Upper lobe of right lung (tissue), 1 donor: Measurements from ENCODE around the gene RAD17. TPM values are rescaled to one million over a fixed set of nuclear protein-coding genes. Genes with fewer than 3 reads are reported as not detected.
A peak's percentile ranks its signal among the peaks of the same experiment; 100 is the strongest.

ENCODE experiments used
- ATAC-seq: fragments of 200-7000 bp; cut with Tn5 transposase; one replicate; pipeline ENCODE4 v1.9.1; 2020; ENCODE audit warnings: mild to moderate bottlenecking, moderate library complexity
- DNase-seq: peaks from one replicate; pipeline ENCODE4 v3.0.0-alpha.2; 2020
- H3K27ac ChIP-seq: fragments of 200-600 bp; one replicate; pipeline ENCODE4 v1.8.0; 2022
- H3K27me3 ChIP-seq: fragments of 200-600 bp; one replicate; pipeline ENCODE4 v1.8.0; 2022; ENCODE audit warnings: mild to moderate bottlenecking
- H3K36me3 ChIP-seq: fragments of 200-600 bp; one replicate; pipeline ENCODE4 v1.8.0; 2022
- H3K4me1 ChIP-seq: fragments of 200-600 bp; one replicate; pipeline ENCODE4 v1.8.0; 2022
- H3K4me3 ChIP-seq: fragments of 200-600 bp; one replicate; pipeline ENCODE4 v1.8.0; 2022; ENCODE audit warnings: mild to moderate bottlenecking
- H3K9me3 ChIP-seq: fragments of 200-600 bp; one replicate; pipeline ENCODE4 v1.8.0; 2022
- CTCF ChIP-seq: fragments of 200-600 bp; IDR thresholded peaks from one replicate; pipeline ENCODE4 v1.8.0; 2022; ENCODE audit warnings: antibody characterized with exemption
- intact Hi-C: fragments of 100-400 bp; cut with DNase I; formaldehyde crosslinking; loops from one replicate; pipeline ENCODE4 v1.11.0; 2022
- total RNA-seq: library from RNA; stranded (reverse); fragmentation: NEBNext Ultra II Directional; extraction: Animal tissue kit (Norgen Biotek cat#: 25700); gene quantifications from one replicate; pipeline ENCODE4 v1.2.1, GENCODE V29; 2021
- donor health status: DM: no; HTN: yes; CAD: no; lungs with severe emphysema.

The RAD17 gene
- total RNA-seq, 1 donor from 2014 or later, result 19.1 TPM

DNA sequence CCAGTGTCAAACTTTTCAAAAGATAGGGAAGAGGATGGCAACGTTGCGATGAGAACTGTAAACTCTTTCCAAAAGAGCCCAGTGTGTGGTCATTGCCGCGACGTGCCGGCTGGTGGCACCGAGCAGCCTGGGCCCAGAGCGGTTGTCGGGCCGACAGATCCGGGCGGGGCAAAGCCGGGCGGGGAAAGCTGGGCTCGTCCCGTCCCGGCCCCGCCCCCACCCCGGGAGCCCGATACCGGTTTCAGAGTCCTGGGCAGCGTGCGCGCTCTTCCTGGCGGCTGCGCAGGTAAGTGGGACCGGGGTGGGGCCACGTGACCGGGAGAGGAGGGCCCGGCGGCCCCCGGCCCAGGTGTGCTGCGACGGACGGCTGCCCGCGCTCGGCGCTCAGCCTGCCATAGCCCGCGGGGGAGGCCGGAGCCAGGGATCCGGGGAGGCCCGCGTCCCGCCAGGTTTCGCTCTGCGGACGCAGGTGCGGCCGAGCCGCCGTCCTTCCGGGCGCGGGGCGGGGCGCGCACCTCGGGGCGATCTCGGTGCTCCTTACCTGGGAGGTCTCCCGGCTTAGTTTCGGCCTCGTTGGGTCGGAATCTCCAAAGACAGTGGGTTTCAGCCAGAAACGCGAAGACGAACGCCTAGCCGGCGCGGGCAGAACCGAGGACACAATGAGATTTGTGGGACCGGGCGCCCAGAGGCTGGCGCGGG is 45.4 kb downstream of the RAD17 start, which contains the start of gene MARVELD2:
TSS of gene MARVELD2 (plus strand) at position 232 of the 699 bp plus-strand sequence. CDS start 4,270 bp downstream, outside the sequence.
- ATAC-seq, result peak; percentile 98
- no peaks in the 10 kb centered on the region for H3K4me1 ChIP-seq
- peak within 1 kb of the TSS; percentile 83 for H3K27ac ChIP-seq
- H3K36me3 ChIP-seq, result peaks cover 31% of the 10 kb centered on the region
- no peaks in the 10 kb centered on the region for H3K27me3 ChIP-seq
- intact Hi-C loops, result no loop called here
- no peaks in the 10 kb centered on the region for H3K9me3 ChIP-seq
- TF ChIP-seq CTCF, result peak; percentile 54
- H3K4me3 ChIP-seq, result peak within 1 kb of the TSS; percentile 66
- peak; percentile 97 for DNase-seq

- DNase-seq (peak; percentile 67), ATAC-seq (peak; percentile 12)
- intact Hi-C loops, result no loop called here
- no peaks in the 10 kb centered on the region for H3K9me3 ChIP-seq
- TF ChIP-seq CTCF, result no peak
- H3K4me1 ChIP-seq, result no peaks in the 10 kb centered on the region
- peak overlapping the region; percentile 66 for H3K4me3 ChIP-seq
- H3K27ac ChIP-seq, result peak overlapping the region; percentile 83
- H3K27me3 ChIP-seq, result no peaks in the 10 kb centered on the region
- H3K36me3 ChIP-seq, result peaks cover 32% of the 10 kb centered on the region
These were observed 46.0 kb downstream of the RAD17 start for GRCh38 chr5:69415584-69415958.

DNA sequence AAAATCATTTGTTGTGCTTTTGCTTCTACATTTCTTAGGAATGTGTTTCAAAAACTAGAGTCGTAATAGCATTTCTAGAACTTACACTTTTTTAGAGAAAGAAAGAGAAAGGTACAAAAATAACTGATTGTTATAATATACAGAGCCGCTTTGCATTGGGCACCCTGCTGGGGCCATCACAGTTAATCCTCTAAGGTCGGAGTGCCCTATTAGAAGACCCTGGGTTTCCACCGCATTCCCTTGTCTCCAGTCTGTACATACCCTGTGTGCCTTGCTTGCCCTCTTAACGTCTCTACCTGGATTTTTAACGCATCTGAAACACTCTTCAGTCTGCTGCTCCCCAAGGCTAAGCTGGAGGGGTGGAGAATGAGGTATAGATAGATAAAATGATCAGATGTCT is 46.6 kb downstream of the RAD17 start:
- no peak for DNase-seq
- Histone ChIP-seq H3K4me1 (no peaks in the 10 kb centered on the region), H3K4me3 (peak overlapping the region; percentile 66), H3K36me3 (peaks cover 29% of the 10 kb centered on the region), H3K27me3 (no peaks in the 10 kb centered on the region), H3K9me3 (no peaks in the 10 kb centered on the region), H3K27ac (peak overlapping the region; percentile 83)
- TF ChIP-seq CTCF, result no peak
- intact Hi-C loops, result no loop called here
- ATAC-seq, result no peak

DNA sequence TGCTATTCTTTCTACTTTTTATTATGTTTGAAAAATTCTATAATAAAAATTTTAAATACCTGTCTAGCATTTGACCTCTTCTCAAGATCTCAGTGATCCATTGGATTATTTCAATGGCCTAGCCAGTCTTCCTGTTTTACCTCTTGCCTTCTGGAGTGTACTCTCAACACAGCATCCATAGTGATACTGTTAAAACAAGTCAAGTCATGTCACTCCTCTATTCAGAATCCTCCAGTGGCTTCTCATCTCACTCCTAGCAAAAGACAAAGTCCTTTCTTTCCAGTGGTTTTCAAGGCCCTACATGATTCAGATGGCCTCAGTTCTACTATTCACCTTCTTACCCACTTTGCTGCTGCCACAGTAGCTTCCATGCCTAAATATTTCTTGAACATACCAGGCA is 47.1 kb downstream of the RAD17 start:
- Histone ChIP-seq H3K27me3 (no peaks in the 10 kb centered on the region), H3K4me3 (peak overlapping the region; percentile 66), H3K4me1 (no peaks in the 10 kb centered on the region), H3K36me3 (peaks cover 24% of the 10 kb centered on the region), H3K9me3 (no peaks in the 10 kb centered on the region), H3K27ac (peak overlapping the region; percentile 83)
- intact Hi-C loops, result no loop called here
- TF ChIP-seq CTCF, result no peak
- ATAC-seq (no peak), DNase-seq (no peak)

DNA sequence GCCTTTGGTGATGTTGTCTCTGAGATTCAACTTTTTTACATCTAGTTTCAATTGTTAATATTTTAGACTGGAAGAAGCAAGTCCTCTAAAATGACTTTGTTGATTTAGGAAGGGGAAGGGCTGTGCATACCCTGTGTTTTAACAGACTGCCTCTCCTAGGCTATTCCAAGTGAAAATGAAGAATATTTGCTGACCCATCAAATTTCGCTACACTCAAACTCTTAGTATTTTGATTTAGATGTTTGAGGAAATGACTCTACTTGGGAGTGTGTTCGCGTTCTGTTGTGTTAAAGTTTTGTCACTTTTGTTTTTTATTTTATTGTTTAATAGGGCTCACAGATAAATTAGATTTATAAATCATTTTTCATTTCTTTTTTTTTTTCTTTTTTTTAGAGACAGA is 48.9 kb downstream of the RAD17 start:
- Histone ChIP-seq H3K4me3 (no peak overlapping the region), H3K27me3 (no peaks in the 10 kb centered on the region), H3K27ac (no peak overlapping the region), H3K36me3 (peaks cover 16% of the 10 kb centered on the region), H3K9me3 (no peaks in the 10 kb centered on the region), H3K4me1 (no peaks in the 10 kb centered on the region)
- intact Hi-C loops, result no loop called here
- no peak for TF ChIP-seq CTCF
- DNase-seq, result no peak
- no peak for ATAC-seq
